SK-N-MC (cell line): ENCODE data around the gene KLHL36.

Experiments
- DNase-seq: peaks from one replicate; pipeline ENCODE4 v3.0.0-alpha.2; 2011; ENCODE audit warnings: low read depth, low spot score
- H3K27ac ChIP-seq: fragments of 200-600 bp; sonication (generic); 2 replicates; pipeline ENCODE4 v1.5.1; 2016; ENCODE audit warnings: mixed run types
- H3K36me3 ChIP-seq: fragments of 200-600 bp; sonication (generic); 2 replicates; pipeline ENCODE4 v1.6.1; 2017; ENCODE audit warnings: antibody characterized with exemption, low read length, mixed read lengths; ENCODE audit not compliant: insufficient read depth
- H3K4me3 ChIP-seq: fragments of 200-600 bp; sonication (generic); 2 replicates; pipeline ENCODE4 v1.5.1; 2016
- H3K9ac ChIP-seq: fragments of 200-600 bp; sonication (generic); 2 replicates; pipeline ENCODE4 v1.8.0; 2017; ENCODE audit warnings: mixed run types, mixed read lengths; ENCODE audit not compliant: insufficient read length
- H3K9me3 ChIP-seq: fragments of 200-600 bp; sonication (generic); 2 replicates; pipeline ENCODE4 v1.6.1; 2017; ENCODE audit warnings: low read depth, mild to moderate bottlenecking, antibody characterized with exemption, low read length, moderate library complexity, mixed read lengths
- EZH2 ChIP-seq: fragments of 200-600 bp; sonication (generic); IDR thresholded peaks from one replicate; pipeline ENCODE4 v1.6.1; 2017; ENCODE audit warnings: antibody characterized with exemption
- FOXP2 ChIP-seq: optimal IDR thresholded peaks from 2 replicates; pipeline ENCODE3; 2011; ENCODE audit warnings: mild to moderate bottlenecking, moderate library complexity; ENCODE audit not compliant: insufficient read depth; ENCODE audit errors: extremely low read length, control extremely low read depth
- POLR2AphosphoS5 ChIP-seq: IDR thresholded peaks from 2 replicates; pipeline ENCODE4 v1.6.1; 2012; ENCODE audit warnings: mild to moderate bottlenecking, low read depth, low read length, borderline replicate concordance

KLHL36 gene

GRCh38 chr16:84613408-84614072 is 34.8 kb upstream of the KLHL36 start:
- DNase-seq: no peak
- TF ChIP-seq POLR2AphosphoS5: no peak
- TF ChIP-seq EZH2: no peak
- TF ChIP-seq FOXP2: no peak
- no peaks in the 10 kb centered on the region for H3K36me3 ChIP-seq
- no peak overlapping the region for H3K27ac ChIP-seq
- no peak overlapping the region for H3K4me3 ChIP-seq
- no peak overlapping the region for H3K9ac ChIP-seq
- no peaks in the 10 kb centered on the region for H3K9me3 ChIP-seq

DNA sequence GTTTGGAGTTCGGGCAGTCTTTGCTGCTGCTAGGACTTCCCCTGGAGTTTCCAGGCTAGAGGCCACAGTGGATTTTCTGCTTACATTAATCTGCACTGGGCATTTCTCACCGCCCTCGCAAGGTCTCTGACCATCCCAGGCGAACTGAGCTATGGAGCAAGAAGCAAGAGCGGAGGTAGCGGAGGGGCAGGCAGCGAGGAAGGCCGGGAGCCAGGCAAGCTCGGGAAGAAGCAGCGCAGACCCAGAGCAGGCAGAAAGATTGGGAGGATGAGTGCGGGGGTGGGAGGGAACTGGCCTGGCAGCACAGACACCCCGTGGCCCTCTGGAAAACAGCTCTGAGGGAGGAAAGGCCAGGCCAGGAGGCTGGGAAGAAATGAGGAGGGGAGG is 34.2 kb upstream of the KLHL36 start:
- no peak overlapping the region for H3K27ac ChIP-seq
- TF ChIP-seq EZH2: no peak
- TF ChIP-seq POLR2AphosphoS5: no peak
- TF ChIP-seq FOXP2: no peak
- H3K36me3 ChIP-seq: no peaks in the 10 kb centered on the region
- no peak overlapping the region for H3K9ac ChIP-seq
- H3K4me3 ChIP-seq: no peak overlapping the region
- no peak for DNase-seq
- H3K9me3 ChIP-seq: no peaks in the 10 kb centered on the region

GRCh38 chr16:84614623-84614967 is 33.7 kb upstream of the KLHL36 start:
- H3K9me3 ChIP-seq: no peaks in the 10 kb centered on the region
- no peak overlapping the region for H3K27ac ChIP-seq
- no peak for TF ChIP-seq FOXP2
- TF ChIP-seq EZH2: no peak
- TF ChIP-seq POLR2AphosphoS5: no peak
- DNase-seq: no peak
- H3K4me3 ChIP-seq: no peak overlapping the region
- no peaks in the 10 kb centered on the region for H3K36me3 ChIP-seq
- H3K9ac ChIP-seq: no peak overlapping the region

GRCh38 chr16:84614968-84615813 is 33.1 kb upstream of the KLHL36 start:
- DNase-seq: no peak
- Histone ChIP-seq H3K4me3 (no peak overlapping the region), H3K27ac (no peak overlapping the region)

DNA sequence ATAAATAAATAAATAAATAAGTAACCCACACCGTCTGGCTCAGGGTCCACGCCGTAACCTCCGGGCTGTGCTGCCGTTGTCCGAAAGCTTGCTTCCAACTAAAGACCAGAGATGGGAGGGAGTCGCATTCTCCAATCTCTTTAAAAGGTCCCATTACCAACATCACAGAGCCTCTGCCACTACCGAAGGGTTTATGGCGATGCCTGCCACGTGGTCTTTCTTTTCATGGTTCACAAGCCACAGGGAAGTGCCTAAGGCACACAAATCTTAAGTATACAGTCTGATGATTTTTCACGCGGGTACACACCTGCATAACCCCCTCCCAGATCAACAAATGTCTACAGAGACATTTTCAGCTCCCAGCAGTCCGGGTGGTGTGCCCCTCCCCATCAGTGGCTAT is 31.8 kb upstream of the KLHL36 start:
- H3K27ac ChIP-seq: no peak overlapping the region
- no peaks in the 10 kb centered on the region for H3K9me3 ChIP-seq
- no peak overlapping the region for H3K9ac ChIP-seq
- TF ChIP-seq POLR2AphosphoS5 (no peak), EZH2 (no peak), FOXP2 (no peak)
- no peaks in the 10 kb centered on the region for H3K36me3 ChIP-seq
- DNase-seq: no peak
- H3K4me3 ChIP-seq: peak overlapping the region; percentile 76

More at GRCh38 chr16:84614968-84615813, 33.1 kb upstream of the KLHL36 start:
- TF ChIP-seq POLR2AphosphoS5: no peak
- no peak for TF ChIP-seq FOXP2
- TF ChIP-seq EZH2: no peak
- H3K9me3 ChIP-seq: no peaks in the 10 kb centered on the region
- no peak overlapping the region for H3K9ac ChIP-seq
- no peaks in the 10 kb centered on the region for H3K36me3 ChIP-seq

DNA sequence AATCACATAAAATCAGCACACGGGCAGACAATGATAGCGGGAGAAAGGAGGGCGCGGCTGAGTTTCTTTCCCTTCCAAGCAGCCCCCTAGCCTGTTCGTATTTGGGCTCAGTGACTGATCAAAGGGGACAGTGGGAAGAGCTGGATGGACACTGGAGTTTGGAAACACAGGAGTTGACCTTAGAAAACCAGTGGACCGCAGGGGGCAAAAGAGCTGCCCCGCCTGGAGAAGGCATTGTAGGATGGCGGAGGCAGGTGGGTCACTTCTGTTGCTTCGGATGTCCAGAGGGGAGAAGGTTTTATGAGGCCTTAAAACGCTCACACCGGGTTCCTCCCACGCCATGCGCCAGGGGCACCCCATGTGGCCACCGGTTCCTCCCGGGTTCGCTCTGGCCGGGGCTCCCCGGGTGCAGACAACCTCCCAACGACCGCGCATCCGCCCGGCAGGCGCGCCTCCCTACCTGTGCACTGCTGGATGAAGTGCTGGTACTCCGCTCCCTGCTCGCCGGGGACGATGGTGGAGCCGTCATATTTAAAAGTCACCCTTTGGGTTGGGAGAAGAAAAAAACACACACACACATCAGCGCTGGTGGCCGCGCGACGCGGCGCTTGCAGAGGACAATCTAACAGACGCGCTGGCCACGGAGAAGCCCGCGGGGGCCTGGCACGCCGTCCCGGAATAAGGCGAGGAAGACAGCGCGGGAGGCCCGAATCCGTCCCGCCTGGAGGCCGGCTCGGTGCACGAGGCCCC is 31.1 kb upstream of the KLHL36 start:
- no peak for DNase-seq
- TF ChIP-seq FOXP2 (no peak), POLR2AphosphoS5 (no peak), EZH2 (no peak)
- Histone ChIP-seq H3K4me3 (peak overlapping the region; percentile 76), H3K36me3 (no peaks in the 10 kb centered on the region), H3K9ac (no peak overlapping the region), H3K9me3 (no peaks in the 10 kb centered on the region), H3K27ac (no peak overlapping the region)

GRCh38 chr16:84617791-84618580 is 30.3 kb upstream of the KLHL36 start, which contains the start of gene COTL1:
COTL1 (minus strand) TSS chr16:84618078; CDS start chr16:84617914, 164 bp downstream.
- H3K4me3 ChIP-seq: peak within 1 kb of the TSS; percentile 76
- no peaks in the 10 kb centered on the region for H3K9me3 ChIP-seq
- DNase-seq: no peak
- H3K36me3 ChIP-seq: no peaks in the 10 kb centered on the region
- no peak within 1 kb of the TSS for H3K9ac ChIP-seq
- H3K27ac ChIP-seq: no peak within 1 kb of the TSS
- TF ChIP-seq POLR2AphosphoS5 (no peak), FOXP2 (no peak), EZH2 (no peak)
